GM12892 (cell line): ENCODE data around the gene RBM28.

Experiments
- POLR2A ChIP-seq: IDR thresholded peaks from 2 replicates; pipeline ENCODE4 v1.6.1; 2011; ENCODE audit warnings: low read depth, low read length, control low read depth
- POLR2AphosphoS5 ChIP-seq: IDR thresholded peaks from 2 replicates; pipeline ENCODE4 v1.6.1; 2011; ENCODE audit warnings: low read depth, low read length, control low read depth

DNA sequence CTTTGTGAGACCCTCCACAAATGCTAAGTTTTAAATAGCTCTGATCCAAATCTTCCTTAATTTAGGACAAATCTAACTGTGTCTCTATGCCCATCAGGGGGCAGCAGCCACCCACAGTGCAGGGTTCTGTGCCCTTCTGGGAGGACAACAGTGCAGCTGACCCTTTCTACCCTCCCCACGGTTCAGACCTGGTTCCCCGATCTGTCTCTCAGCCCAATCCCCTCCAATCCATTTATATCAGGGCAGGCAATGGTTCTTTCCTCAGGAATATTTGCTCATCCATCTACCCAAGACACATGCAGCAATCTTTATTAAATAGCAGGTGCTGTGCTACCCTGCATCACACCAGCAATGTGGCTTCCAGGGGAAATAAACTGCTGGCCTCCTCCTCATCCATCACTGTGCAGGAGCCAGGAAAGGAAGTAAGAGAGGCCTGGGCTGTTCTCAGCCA lies 4.0 kb upstream of the RBM28 start:
- TF ChIP-seq POLR2A (no peak), POLR2AphosphoS5 (no peak)
